Suprapubic skin (tissue), 4 donors: Measurements from ENCODE around the gene ZNF496.
"Not testable (repeated sequence)": the region's sequence is repeated elsewhere in the genome, so short reads cannot be mapped to it uniquely, and the experiment has no call there.

Experiments
- CTCF ChIP-seq, 2 donors: fragments of 200-600 bp in 1 of 2; fragments of 450-650 bp in 1 of 2; sonication (generic) in 1 of 2; IDR thresholded peaks; one replicate each; pipeline ENCODE4 v1.5.1; 2016 to 2019; ENCODE audit warnings: antibody characterized with exemption in 2 of 2, mild to moderate bottlenecking in 1 of 2, moderate library complexity in 1 of 2
- POLR2A ChIP-seq, 2 donors: fragments of 450-650 bp; IDR thresholded peaks; one replicate each; pipeline ENCODE4 v1.6.1; 2017; ENCODE audit warnings: antibody characterized with exemption in 2 of 2, mild to moderate bottlenecking in 2 of 2, moderate library complexity in 2 of 2
- POLR2AphosphoS5 ChIP-seq, 3 donors: sonication (generic); formaldehyde crosslinking; IDR thresholded peaks; one replicate each; pipeline ENCODE4 v1.6.1; 2017; ENCODE audit warnings: antibody characterized with exemption in 3 of 3

- TF ChIP-seq POLR2AphosphoS5, CTCF, POLR2A (IDR thresholded peaks at IDR 0.05): not testable (repeated sequence)
Observed at GRCh38 chr1:247374651-247375334, 43.1 kb upstream of the ZNF496 start.
